GM23248 (cell line): ENCODE results near the gene DPP10.

Source experiments
- EZH2 ChIP-seq: fragments of 200-600 bp; sonication (generic); IDR thresholded peaks from 2 replicates; pipeline ENCODE4 v1.6.1; 2018; ENCODE audit warnings: antibody characterized with exemption, mild to moderate bottlenecking; ENCODE audit not compliant: insufficient read depth, poor library complexity, severe bottlenecking
- EZH2phosphoT487 ChIP-seq: fragments of 200-600 bp; sonication (generic); IDR thresholded peaks from 2 replicates; pipeline ENCODE4 v1.6.1; 2018; ENCODE audit warnings: antibody characterized with exemption, moderate library complexity, mild to moderate bottlenecking, low read depth; ENCODE audit not compliant: insufficient read depth

DNA sequence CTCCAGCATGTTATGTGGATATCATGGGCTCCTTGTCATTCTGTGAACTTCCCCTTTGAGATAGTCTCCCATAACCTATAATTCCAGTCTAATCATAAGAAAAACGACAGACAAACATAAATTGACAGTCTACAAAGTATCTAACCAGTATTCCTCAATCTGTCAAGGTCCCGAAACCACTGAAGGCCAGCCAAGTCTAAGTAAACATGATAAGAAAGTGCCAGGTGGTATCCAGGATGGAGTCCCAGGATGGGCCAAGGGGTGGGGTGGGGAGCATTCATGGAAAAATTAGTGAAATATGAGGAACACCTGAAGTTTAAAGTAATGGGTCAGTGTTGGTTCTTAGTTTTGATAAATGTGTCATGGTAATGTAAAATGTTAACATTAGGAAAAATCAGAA lies 355.5 kb downstream of the DPP10 start:
- TF ChIP-seq EZH2 = no peak
- no peak for TF ChIP-seq EZH2phosphoT487
